HS-27A (cell line): ENCODE data around the gene DMRTC1.
"Not testable (repeated sequence)": the region's sequence is repeated elsewhere in the genome, so short reads cannot be mapped to it uniquely, and the experiment has no call there.

Experiments used
- DNase-seq: peaks from one replicate; pipeline ENCODE4 v3.0.0-alpha.2; 2012; ENCODE audit warnings: low read depth, missing footprints

DMRTC1 gene

GRCh38 chrX:72943819-72944169, at the start of gene DMRTC1:
Gene DMRTC1, minus strand, starts transcription at chrX:72943837. Its CDS starts 68,143 bp downstream, at chrX:72875694.
- DNase-seq, result not testable (repeated sequence)

- not testable (repeated sequence) for DNase-seq
These were observed 37.3 kb upstream of the DMRTC1 start for GRCh38 chrX:72980894-72981469.

GRCh38 chrX:72974885-72975284, 31.2 kb upstream of the DMRTC1 start:
- DNase-seq, result not testable (repeated sequence)

GRCh38 chrX:72971859-72972258, 28.2 kb upstream of the DMRTC1 start:
- DNase-seq, result not testable (repeated sequence)

GRCh38 chrX:72959971-72960370, 16.3 kb upstream of the DMRTC1 start:
- not testable (repeated sequence) for DNase-seq

GRCh38 chrX:72943035-72943818, 410 bp downstream of the DMRTC1 start:
- DNase-seq, result not testable (repeated sequence)

GRCh38 chrX:72942272-72942671, 1.4 kb downstream of the DMRTC1 start:
- not testable (repeated sequence) for DNase-seq

- DNase-seq, result not testable (repeated sequence)
These were observed 5.7 kb downstream of the DMRTC1 start, which contains the start of gene FAM236A for GRCh38 chrX:72937906-72938305. Gene FAM236A, plus strand, starts transcription at chrX:72938206. Its CDS starts 57 bp downstream, at chrX:72938263.

- not testable (repeated sequence) for DNase-seq
These were observed 6.7 kb downstream of the DMRTC1 start for GRCh38 chrX:72936882-72937455.

GRCh38 chrX:72936455-72936854, 7.2 kb downstream of the DMRTC1 start:
- DNase-seq, result not testable (repeated sequence)

- not testable (repeated sequence) for DNase-seq
These were observed 11.4 kb downstream of the DMRTC1 start for GRCh38 chrX:72932283-72932682.

GRCh38 chrX:72916096-72916495, 27.5 kb downstream of the DMRTC1 start:
- not testable (repeated sequence) for DNase-seq

- not testable (repeated sequence) for DNase-seq
These were observed 31.3 kb downstream of the DMRTC1 start, which contains the start of gene FAM236C for GRCh38 chrX:72912315-72912714. Gene FAM236C, plus strand, starts transcription at chrX:72912615. Its CDS starts 100 bp downstream, at chrX:72912715.

GRCh38 chrX:72889740-72890139, 53.9 kb downstream of the DMRTC1 start:
- not testable (repeated sequence) for DNase-seq

GRCh38 chrX:72882898-72883297, 60.7 kb downstream of the DMRTC1 start:
- not testable (repeated sequence) for DNase-seq

- not testable (repeated sequence) for DNase-seq
These were observed 106.1 kb downstream of the DMRTC1 start for GRCh38 chrX:72837532-72837931.

GRCh38 chrX:72830701-72831100, 112.9 kb downstream of the DMRTC1 start:
- not testable (repeated sequence) for DNase-seq
